ENCODE data around the gene OR2M3. TPM values are rescaled to one million over a fixed set of nuclear protein-coding genes. Genes with fewer than 3 reads are reported as not detected.

The OR2M3 gene
- total RNA-seq = not detected in 2 replicates

GRCh38 chr1:248196965-248197364 lies at the start of gene OR2M3:
TSS of gene OR2M3 (plus strand) at chr1:248197265. CDS start at chr1:248203068, 5,803 bp downstream.
- no peak within 1 kb of the TSS for H3K4me2 ChIP-seq (ENCODE audit: insufficient read depth, low read length)
- no peaks in the 10 kb centered on the region for H3K36me3 ChIP-seq (ENCODE audit: insufficient read depth, low read length)
- H2AFZ ChIP-seq (ENCODE audit: low read length) = no peak within 1 kb of the TSS
- no peak for DNase-seq (ENCODE audit: insufficient read length, low spot score, missing footprints)
- H3K27me3 ChIP-seq (ENCODE audit: insufficient read depth, low read length) = no peaks in the 10 kb centered on the region
- TF ChIP-seq CTCF (IDR thresholded peaks at IDR 0.05; ENCODE audit: extremely low read depth, low read depth, low read length) = no peak
- no peaks in the 10 kb centered on the region for H3K79me2 ChIP-seq (ENCODE audit: insufficient read depth, low read length)
- no peaks in the 10 kb centered on the region for H4K20me1 ChIP-seq (ENCODE audit: insufficient read depth, low read length)
- no peaks in the 10 kb centered on the region for H3K4me1 ChIP-seq (ENCODE audit: insufficient read depth, low read length)
- H3K9me3 ChIP-seq (ENCODE audit: low read depth, low read length) = no peaks in the 10 kb centered on the region
- H3K4me3 ChIP-seq (ENCODE audit: insufficient read depth, low read length) = no peak within 1 kb of the TSS
- no peak within 1 kb of the TSS for H3K27ac ChIP-seq (ENCODE audit: low read depth, low read length)

GRCh38 chr1:248152056-248152827 lies 44.8 kb upstream of the OR2M3 start:
- no peak overlapping the region for H3K4me3 ChIP-seq (ENCODE audit: insufficient read depth, low read length)
- H3K36me3 ChIP-seq (ENCODE audit: insufficient read depth, low read length) = no peaks in the 10 kb centered on the region
- no peak overlapping the region for H3K27ac ChIP-seq (ENCODE audit: low read depth, low read length)
- no peak for DNase-seq (ENCODE audit: insufficient read length, low spot score, missing footprints)
- H3K9me3 ChIP-seq (ENCODE audit: low read depth, low read length) = no peaks in the 10 kb centered on the region
- H3K4me2 ChIP-seq (ENCODE audit: insufficient read depth, low read length) = no peak overlapping the region
- H4K20me1 ChIP-seq (ENCODE audit: insufficient read depth, low read length) = no peaks in the 10 kb centered on the region
- H3K4me1 ChIP-seq (ENCODE audit: insufficient read depth, low read length) = no peaks in the 10 kb centered on the region
- H2AFZ ChIP-seq (ENCODE audit: low read length) = no peak overlapping the region
- H3K79me2 ChIP-seq (ENCODE audit: insufficient read depth, low read length) = no peaks in the 10 kb centered on the region
- H3K27me3 ChIP-seq (ENCODE audit: insufficient read depth, low read length) = no peaks in the 10 kb centered on the region
- TF ChIP-seq CTCF (IDR thresholded peaks at IDR 0.05; ENCODE audit: extremely low read depth, low read depth, low read length) = no peak

- H3K4me3 ChIP-seq (ENCODE audit: insufficient read depth, low read length) = no peak overlapping the region
- no peak overlapping the region for H3K4me2 ChIP-seq (ENCODE audit: insufficient read depth, low read length)
- DNase-seq (ENCODE audit: insufficient read length, low spot score, missing footprints) = no peak
- no peaks in the 10 kb centered on the region for H3K9me3 ChIP-seq (ENCODE audit: low read depth, low read length)
- no peaks in the 10 kb centered on the region for H4K20me1 ChIP-seq (ENCODE audit: insufficient read depth, low read length)
- H3K27me3 ChIP-seq (ENCODE audit: insufficient read depth, low read length) = no peaks in the 10 kb centered on the region
- no peak overlapping the region for H3K27ac ChIP-seq (ENCODE audit: low read depth, low read length)
- H3K4me1 ChIP-seq (ENCODE audit: insufficient read depth, low read length) = no peaks in the 10 kb centered on the region
- no peak for TF ChIP-seq CTCF (IDR thresholded peaks at IDR 0.05; ENCODE audit: extremely low read depth, low read depth, low read length)
- H3K79me2 ChIP-seq (ENCODE audit: insufficient read depth, low read length) = no peaks in the 10 kb centered on the region
- no peaks in the 10 kb centered on the region for H3K36me3 ChIP-seq (ENCODE audit: insufficient read depth, low read length)
- no peak overlapping the region for H2AFZ ChIP-seq (ENCODE audit: low read length)
Observed at GRCh38 chr1:248155927-248156326, 41.1 kb upstream of the OR2M3 start.

GRCh38 chr1:248158758-248159157 lies 38.3 kb upstream of the OR2M3 start:
- H3K27ac ChIP-seq (ENCODE audit: low read depth, low read length) = no peak overlapping the region
- TF ChIP-seq CTCF (IDR thresholded peaks at IDR 0.05; ENCODE audit: extremely low read depth, low read depth, low read length) = no peak

More at GRCh38 chr1:248158758-248159157, 38.3 kb upstream of the OR2M3 start:
- no peaks in the 10 kb centered on the region for H3K4me1 ChIP-seq (ENCODE audit: insufficient read depth, low read length)
- H4K20me1 ChIP-seq (ENCODE audit: insufficient read depth, low read length) = no peaks in the 10 kb centered on the region
- no peaks in the 10 kb centered on the region for H3K9me3 ChIP-seq (ENCODE audit: low read depth, low read length)
- no peak for DNase-seq (ENCODE audit: insufficient read length, low spot score, missing footprints)
- H2AFZ ChIP-seq (ENCODE audit: low read length) = no peak overlapping the region
- H3K4me2 ChIP-seq (ENCODE audit: insufficient read depth, low read length) = no peak overlapping the region
- no peaks in the 10 kb centered on the region for H3K36me3 ChIP-seq (ENCODE audit: insufficient read depth, low read length)
- H3K4me3 ChIP-seq (ENCODE audit: insufficient read depth, low read length) = no peak overlapping the region
- no peaks in the 10 kb centered on the region for H3K79me2 ChIP-seq (ENCODE audit: insufficient read depth, low read length)
- H3K27me3 ChIP-seq (ENCODE audit: insufficient read depth, low read length) = no peaks in the 10 kb centered on the region

Measured in osteoblast (primary cell).